GM18505 (cell line): Measurements from ENCODE around the gene CA10.

Source experiments
- ATAC-seq: cut with Tn5 transposase; IDR thresholded peaks from one replicate; pipeline ENCODE4 v1.9.1; 2021; ENCODE audit not compliant: unreplicated experiment
- POLR2A ChIP-seq: IDR thresholded peaks from 4 replicates; pipeline ENCODE4 v1.6.1; 2011; ENCODE audit warnings: borderline replicate concordance; ENCODE audit not compliant: insufficient read depth, insufficient read length; ENCODE audit errors: extremely low read depth

The CA10 gene

DNA sequence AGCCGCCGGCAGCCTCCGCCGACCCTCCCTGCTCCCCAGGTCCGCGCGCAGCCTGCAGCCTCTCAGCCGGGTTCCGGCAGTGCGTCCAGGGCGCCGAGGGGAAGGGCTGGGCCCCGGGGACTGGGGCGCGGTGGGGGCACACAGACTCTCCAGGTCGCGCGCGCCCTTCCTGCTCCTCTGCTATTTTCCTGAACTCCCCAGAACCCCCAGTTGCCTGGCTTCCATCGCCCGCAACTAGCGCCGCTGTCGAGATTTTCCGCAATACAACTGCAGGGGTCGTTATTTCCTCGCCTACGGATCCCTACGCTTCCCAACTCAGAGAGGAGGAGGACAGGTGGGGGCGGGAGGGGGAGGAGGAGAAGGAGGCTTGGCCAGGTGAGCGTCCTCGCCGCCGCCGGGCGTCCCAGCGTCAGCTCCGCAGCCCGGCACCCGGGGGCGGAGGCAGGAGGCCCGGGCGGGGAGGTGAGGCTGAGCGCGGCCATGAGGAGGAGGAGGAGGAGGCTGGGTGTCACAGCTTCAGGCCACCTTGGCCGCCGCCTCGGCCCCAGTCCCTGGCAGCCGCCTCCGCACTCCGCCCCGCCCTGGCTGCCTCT lies at the start of gene CA10:
Gene CA10, minus strand, starts transcription at position 265 of the 593 bp plus-strand sequence.
- TF ChIP-seq POLR2A, result no peak

DNA sequence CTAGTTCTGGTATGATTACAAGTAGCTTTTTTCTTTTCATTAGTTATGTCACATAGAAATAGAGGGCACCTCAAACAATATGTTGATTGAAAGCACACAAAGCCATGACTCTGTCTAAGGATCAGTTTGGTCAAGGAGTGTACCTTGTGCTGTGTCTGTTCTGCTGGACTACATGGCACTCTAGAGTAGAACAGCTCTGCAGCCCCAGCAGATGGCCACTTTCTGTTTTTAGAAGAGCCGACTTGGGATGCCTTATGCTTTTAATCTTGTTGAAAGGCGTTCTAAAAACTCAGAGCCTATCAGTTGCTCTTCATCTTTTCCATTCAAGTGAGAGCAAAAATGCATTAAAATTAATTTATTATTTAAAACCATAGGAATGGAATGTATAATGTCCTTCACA lies 49.3 kb upstream of the CA10 start:
- no peak for TF ChIP-seq POLR2A
- ATAC-seq, result no peak

More for the DNA sequence above, at the start of gene CA10:
- ATAC-seq, result no peak

DNA sequence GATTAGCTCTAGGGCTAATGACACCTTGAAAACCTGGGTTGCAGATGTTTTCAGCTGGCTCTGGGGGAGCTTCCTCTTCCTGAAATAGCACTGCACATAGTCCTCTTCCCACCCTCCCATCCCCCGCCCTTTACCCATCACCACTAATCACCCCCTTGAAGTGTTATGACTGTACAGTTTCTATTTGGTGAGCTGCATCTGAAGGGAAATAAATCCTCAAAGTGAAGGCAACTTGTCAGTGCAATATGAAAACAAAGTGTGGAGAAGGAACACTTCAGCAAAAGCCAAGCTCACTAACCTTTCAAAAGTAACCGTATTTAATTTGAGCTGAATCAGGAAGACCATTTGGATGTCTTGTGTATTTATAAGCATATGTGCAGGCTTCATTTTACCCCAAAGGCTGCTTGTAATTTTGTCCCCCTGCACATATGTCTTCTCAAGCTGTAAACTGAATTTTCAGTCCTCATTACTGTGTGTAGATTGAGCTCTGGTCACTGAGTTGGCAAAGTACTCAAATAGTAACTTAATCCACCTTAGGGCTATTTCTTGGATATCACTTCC lies 44.1 kb upstream of the CA10 start:
- TF ChIP-seq POLR2A, result no peak

DNA sequence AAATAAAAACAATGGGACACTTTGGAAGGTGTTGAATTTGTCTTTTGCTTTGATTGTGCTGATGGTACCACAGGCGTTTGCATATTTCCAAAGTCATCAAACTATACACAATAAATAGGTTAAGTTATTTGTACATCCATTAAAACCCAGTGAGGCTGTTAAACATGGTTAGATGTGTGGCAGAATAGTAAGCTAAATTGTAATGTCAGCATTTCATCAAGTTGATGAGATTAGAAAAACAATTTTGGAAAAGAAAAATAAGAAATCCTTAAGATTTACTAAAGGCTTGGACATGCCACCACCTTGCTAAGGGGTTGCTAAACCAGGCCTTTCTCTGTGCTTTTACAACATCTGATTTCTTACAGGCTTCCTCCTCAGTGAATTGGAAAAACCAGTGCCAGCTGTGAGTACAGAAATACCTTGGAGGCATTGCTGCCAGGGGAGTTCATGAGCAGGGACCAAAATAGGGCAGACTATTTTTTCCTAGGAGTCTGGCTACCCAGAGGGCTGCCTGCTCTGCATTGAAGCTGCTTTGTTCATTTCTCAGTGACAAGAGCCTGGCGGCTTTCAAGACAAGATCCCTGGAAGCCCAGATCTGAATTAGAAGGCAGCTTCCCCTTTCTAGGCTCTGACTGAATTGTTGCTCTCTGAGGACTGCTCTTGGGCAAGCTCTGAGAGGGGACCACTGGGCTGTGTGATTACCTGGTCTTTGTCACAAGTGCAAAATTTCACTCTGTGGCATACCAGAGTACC lies 43.4 kb upstream of the CA10 start:
- ATAC-seq, result no peak
- TF ChIP-seq POLR2A, result no peak

More for the DNA sequence above, 44.1 kb upstream of the CA10 start:
- ATAC-seq, result no peak

DNA sequence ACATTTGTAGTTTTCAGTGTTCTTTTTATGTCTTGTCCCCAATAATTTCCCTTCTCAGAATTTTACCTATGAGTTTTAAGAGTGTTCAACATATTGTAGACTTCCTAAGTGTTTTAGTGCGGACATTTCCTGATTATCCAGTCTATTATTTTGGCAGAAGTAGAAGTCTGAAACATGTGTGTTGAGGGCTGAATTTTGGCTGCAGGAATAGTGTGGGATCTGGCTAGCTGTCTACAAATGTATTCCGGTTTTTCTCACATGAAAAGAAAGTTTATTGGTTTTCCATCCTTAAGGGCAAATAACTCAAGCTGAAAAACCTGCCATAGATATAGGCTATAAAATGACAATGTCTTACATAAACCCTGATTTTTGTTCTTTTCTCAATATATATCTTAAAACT lies 33.0 kb upstream of the CA10 start:
- TF ChIP-seq POLR2A, result no peak

DNA sequence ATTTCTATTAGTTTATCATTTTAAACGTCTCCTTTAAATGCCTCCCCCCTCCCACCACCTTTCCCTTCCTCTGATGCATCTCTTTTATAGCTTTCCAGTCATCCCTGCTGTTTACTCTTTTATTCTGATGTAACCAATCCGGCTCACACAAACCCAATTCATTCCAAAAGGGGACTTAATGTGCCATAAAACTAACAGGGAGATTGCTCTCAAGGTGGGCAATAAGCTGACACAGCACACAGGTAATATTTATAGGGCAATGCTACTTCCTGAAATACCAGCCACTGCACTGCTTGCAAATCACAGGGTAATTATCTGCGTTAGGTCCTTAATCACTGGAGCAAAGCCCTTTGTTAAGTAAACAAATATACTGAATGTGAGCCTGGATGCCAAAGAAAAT lies 23.3 kb upstream of the CA10 start:
- ATAC-seq, result no peak
- TF ChIP-seq POLR2A, result no peak

More for the DNA sequence above, 33.0 kb upstream of the CA10 start:
- no peak for ATAC-seq

DNA sequence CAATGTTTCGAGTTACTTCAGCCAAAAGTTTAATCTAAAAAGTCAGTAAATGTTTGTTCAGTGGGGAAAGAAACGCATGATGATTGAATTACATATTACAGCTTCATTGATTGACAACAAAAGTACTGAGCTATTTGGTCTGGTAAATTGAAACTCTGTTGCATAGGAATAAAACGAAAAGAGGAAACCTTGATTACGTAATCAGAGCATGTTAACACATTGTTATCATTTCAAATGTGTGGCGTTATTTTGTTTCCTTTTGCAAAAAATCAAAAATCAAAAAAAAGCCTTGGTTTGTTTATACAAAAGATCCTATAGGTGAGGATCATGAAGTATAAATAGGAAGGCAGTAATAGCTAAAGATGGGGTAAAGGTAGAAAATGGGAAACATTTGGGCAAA lies 19.5 kb upstream of the CA10 start:
- no peak for TF ChIP-seq POLR2A
- ATAC-seq, result no peak

DNA sequence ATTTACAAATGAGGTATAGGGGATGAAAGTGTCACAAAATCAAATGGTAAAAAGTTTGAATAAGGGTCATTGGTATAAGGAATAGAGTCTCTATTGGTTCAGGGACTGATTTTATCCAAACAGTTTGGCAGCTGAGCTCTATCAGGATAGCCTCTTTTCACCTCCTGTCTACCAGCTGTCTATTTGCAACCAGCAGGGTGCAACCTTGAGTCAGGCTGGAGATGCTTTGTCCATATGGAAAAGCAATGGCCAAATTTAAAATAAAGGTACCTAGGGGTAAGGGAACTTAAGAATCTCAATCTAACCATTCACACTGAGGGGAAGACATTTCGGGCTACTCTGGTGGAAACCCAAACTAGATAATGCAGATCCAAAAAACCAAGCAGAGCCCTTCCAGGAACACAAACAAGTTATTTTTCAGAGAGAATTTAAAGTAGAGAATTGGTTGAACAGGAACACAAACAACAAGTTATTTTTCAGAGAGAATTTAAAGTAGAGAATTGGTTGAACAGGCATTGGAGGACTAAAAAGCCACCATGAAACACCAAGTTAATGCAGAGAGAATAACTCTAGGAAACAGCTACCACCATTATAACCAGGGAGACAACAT lies 12.6 kb upstream of the CA10 start:
- TF ChIP-seq POLR2A, result no peak
- ATAC-seq, result no peak

DNA sequence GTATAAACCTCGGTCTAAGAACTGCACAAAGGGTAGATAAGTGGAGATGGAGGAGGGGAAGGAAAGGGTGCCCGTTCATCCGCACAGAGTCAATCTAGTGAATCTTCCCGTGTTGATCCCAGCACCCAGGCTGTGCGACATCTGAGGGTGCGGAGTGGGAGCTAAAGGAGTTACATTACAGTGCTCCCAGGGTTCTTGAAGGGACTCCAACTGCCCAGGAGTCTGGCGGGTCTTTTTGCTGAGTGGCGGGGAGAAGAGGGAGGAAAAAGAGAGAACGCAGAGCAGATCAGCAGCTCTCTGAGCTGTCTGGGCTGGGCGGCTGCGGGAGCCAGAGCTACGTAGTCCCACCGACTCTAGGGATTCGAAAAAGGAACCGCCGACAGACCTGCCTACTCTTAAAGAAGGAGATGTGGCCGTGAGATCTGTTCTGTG lies 1.6 kb upstream of the CA10 start:
- no peak for ATAC-seq
- no peak for TF ChIP-seq POLR2A

DNA sequence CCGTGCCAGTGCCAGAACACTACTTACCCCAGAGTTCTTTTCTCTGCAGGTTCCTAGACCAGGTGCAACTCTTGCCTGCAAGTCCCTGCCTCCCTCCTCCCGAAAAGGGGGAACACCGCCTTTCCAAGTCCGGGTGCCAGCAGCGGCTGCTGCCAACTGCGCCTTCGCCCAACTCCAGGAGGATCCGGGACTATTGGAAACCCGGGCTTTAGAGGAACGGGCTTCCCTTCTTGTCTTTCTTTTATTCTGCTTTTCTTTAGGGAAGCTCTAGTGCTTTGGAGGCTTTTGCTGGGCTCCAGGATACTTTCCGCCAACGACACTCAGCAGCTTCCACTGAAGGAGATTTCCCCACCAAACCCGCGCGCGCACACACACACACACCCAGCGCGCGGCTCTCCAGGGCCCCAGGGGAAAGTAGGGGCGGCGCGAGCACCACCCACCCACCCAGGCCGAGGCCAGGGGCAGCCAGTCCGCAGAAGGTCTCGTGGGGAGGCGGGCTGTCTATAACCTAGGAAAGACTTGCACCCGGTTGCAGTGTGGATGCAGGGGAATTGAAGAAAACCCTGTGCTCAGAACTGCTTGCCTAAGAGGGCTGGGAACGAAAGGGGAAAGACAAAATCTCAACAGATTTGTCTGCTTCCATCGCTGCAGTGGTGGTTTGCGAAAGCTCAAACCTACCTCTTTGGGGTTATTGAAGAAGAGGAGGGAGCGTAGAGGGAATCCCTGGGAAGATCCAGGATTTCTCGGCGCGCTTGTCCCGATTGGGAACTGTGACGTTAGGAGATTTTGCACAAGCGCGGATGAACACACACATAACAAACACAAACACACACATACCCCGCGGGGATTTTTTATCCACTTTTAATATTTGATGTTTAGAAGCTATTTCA lies 977 bp upstream of the CA10 start:
- no peak for ATAC-seq
- no peak for TF ChIP-seq POLR2A

DNA sequence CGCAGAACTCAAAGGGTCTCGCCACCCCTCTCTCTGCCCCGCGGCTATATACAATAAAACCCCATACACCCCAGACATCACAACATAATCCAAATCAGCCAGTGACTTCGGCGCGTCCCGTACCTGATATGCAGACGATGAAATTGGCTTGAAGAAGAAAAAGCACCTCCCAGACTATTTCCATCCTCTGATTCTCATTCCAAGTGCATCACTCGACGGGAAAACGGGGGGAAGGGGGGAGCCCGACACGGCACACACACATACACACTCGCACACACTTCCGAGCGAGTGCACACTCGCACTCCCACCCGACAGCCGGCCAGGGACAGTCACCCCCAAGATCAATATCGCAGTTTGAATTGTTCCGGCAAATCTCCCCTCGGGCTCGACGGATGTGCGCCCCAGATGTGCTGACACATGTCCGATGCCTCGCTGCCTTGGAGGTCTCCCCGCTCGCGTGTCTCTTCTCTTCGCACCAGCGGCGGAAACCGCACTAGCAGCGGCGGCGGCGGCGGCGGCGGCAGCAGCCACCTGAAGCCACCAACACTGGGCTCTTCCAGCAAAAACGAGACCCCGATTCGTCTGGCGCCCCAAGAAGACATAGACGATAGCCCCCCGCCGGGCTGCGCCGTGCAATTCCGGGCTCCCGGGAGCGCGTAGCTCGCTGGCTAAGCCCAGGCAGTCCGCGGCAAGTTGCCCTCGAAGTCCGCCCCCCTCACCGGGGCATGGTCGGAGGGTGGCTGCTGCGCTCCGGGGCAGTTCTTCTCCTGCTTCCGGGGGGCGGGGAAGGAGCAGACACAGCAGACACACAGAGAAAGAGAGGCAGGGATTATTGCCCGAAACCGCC lies 688 bp downstream of the CA10 start:
- ATAC-seq, result no peak
- no peak for TF ChIP-seq POLR2A

DNA sequence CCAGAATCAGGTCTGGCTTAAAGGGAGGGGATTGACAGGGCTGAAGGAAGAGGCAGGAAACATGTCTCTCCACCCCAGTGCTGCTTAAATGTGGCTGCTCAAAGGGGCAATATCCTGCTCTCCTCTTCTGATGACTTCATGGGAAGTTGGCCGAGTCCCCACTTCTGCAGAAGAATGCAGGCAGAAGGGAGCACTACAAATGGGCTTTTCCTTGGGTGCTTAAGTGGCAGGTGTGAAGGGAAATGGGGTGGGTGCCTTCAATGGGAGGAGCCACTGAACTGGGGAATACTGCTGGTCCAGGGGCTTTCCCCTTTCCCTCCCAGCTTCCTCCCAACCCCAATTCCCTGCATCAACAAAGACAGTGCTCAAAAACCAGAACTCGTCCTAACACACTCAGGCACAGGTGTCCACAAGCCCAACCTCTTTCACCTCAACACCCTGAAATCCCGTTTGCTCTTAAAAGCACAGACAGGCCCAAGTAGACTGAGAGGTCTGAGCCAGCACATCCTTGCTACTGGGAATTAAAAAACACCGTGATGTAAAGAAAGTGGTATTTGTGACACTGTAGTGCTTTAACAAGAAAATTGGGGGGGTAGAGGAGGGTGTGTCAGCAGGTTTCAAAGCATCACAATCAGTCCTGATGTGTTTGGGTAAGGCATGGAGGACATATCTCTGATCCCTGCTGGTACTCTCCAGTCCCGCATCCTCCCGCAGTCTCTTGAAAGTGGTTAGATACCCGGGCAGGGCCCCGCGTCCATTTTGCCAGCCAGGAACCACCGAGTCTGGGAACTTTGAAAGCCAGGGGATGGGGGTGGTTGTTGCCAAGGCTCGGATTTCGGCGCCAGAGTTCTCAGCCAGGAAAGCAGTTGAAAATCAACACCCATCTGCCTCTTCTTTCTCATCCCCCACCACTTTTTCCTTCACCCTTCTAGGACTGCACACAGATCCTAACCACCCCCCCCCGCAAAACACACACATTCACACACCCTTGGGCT lies 1.6 kb downstream of the CA10 start:
- ATAC-seq, result no peak
- no peak for TF ChIP-seq POLR2A

DNA sequence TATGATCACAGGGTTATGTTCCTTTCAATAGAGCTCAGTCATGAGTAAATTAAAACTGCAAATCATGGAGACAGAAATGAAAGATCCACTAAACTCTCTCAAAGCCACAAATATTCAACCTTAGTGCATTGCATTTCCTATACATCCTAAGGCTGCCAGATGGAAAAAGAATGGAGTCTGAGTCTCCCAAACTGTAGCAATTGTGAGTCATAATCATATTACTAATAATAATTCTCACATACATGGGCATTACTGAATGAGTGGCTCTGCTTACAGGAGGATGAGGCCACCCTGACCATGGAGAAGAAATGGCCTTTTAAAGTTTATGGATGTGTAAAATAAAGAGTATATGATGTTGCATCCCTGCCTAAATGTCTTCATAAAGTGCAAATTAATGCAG lies 3.2 kb downstream of the CA10 start:
- TF ChIP-seq POLR2A, result no peak
- ATAC-seq, result no peak
